Adrenal gland (tissue), 12 donors: ENCODE results near the gene LTBP2. TPM values are rescaled to one million over a fixed set of nuclear protein-coding genes. Genes with fewer than 3 reads are reported as not detected.

Experiments used
- DNase-seq, 7 donors: peaks; one replicate each; pipeline ENCODE4 v3.0.0-alpha.2; 2019 to 2020
- H3K27ac ChIP-seq, 5 donors: fragments of 200-600 bp; sonication (generic) in 4 of 5; 1 replicate in 3 of 5; 2 replicates in 2 of 5; pipeline versions ENCODE4 v1.5.1 to v1.8.0; 2016 to 2020; ENCODE audit warnings: mild to moderate bottlenecking in 1 of 5
- H3K27me3 ChIP-seq: fragments of 200-600 bp; 2 replicates; pipeline ENCODE4 v1.8.0; 2021
- H3K36me3 ChIP-seq, 2 donors: fragments of 200-600 bp; replicated peaks in 1 of 2; 1 replicate in 1 of 2; 2 replicates in 1 of 2; pipeline versions ENCODE4 v1.5.1 to v1.8.0; 2018 to 2022
- H3K4me1 ChIP-seq, 2 donors: fragments of 200-600 bp; replicated peaks in 1 of 2; 1 replicate in 1 of 2; 2 replicates in 1 of 2; pipeline versions ENCODE4 v1.5.1 to v1.8.0; 2018 to 2021
- H3K4me3 ChIP-seq, 4 donors: fragments of 200-600 bp; sonication (generic) in 3 of 4; one replicate each; pipeline ENCODE4 v1.5.1; 2016 to 2018
- H3K9me3 ChIP-seq, 3 donors: fragments of 200-600 bp; sonication (generic) in 1 of 3; replicated peaks in 1 of 3; 1 replicate in 2 of 3; 2 replicates in 1 of 3; pipeline versions ENCODE4 v1.5.1 to v1.8.0; 2016 to 2021
- POLR2A ChIP-seq, 2 donors: fragments of 450-650 bp; IDR thresholded peaks; one replicate each; pipeline ENCODE4 v1.6.1; 2017; ENCODE audit warnings: antibody characterized with exemption in 2 of 2, mild to moderate bottlenecking in 2 of 2, moderate library complexity in 1 of 2
- whole genome bisulfite sequencing, 4 donors: extraction: QIAGEN DNeasy Blood & Tissue Kit in 2 of 4; methylation state at CpG; one replicate each; pipeline versions ENCODE4 v1.1.5 to v1.1.7; 2013 to 2017; 5-methylcytosine and 5-hydroxymethylcytosine counted together
- intact Hi-C, 2 donors: fragments of 100-400 bp; cut with DNase I; formaldehyde crosslinking; loops; one replicate each; pipeline versions ENCODE4 v1.14.1 to v1.15.0; 2022 to 2023
- polyA plus RNA-seq, 3 donors: library from polyadenylated mRNA; stranded (reverse); fragments of 200-250 nt in 2 of 3; fragments of 350-450 nt in 1 of 3; fragmentation: Illumina TruSeq in 1 of 3; extraction: RNeasy Lipid Tissue Mini Kit (QIAGEN cat#74804) in 1 of 3; gene quantifications; one replicate each; pipeline ENCODE4 v1.2.3, GENCODE V29; 2013 to 2014
- total RNA-seq, 9 donors: library from RNA; depleted of rRNA in 4 of 9; stranded (reverse); fragments of >200 nt in 4 of 9; fragments of 120-200 nt in 1 of 9; fragmentation: NEBNext Ultra II Directional in 1 of 9; extraction: Animal tissue kit (Norgen Biotek cat#: 25700) in 1 of 9; gene quantifications; one replicate each; pipeline versions ENCODE4 v1.1.0 to v1.2.4, GENCODE V29; 2013 to 2023
- TF ChIP-seq, protein P1 (sequence below), 6 experiments: fragments of 450-650 bp in 4 of 6; fragments of 200-600 bp in 2 of 6; sonication (generic) in 1 of 6; IDR thresholded peaks; 1 replicate in 5 of 6; 2 replicates in 1 of 6; pipeline versions ENCODE4 v1.5.1 to v1.8.0; 2016 to 2021; ENCODE audit warnings: antibody characterized with exemption in 6 of 6, mild to moderate bottlenecking in 2 of 6, moderate library complexity in 1 of 6
- donor health status: healthy with polysubstance abuse.
- donor health status: Bipolar disorder and iron deficiency.
- donor health status: DM: yes; HTN: yes; CAD: no.
- donor health status: DM: no; HTN: no; CAD: no.
- donor health status: DM: no; HTN: no; CAD: no.
- donor health status: DM: yes; HTN: yes; CAD: no.

The LTBP2 gene
- total and polyA plus RNA-seq, 12 donors, result 2.1 to 17.0 (median 6.2) TPM

DNA sequence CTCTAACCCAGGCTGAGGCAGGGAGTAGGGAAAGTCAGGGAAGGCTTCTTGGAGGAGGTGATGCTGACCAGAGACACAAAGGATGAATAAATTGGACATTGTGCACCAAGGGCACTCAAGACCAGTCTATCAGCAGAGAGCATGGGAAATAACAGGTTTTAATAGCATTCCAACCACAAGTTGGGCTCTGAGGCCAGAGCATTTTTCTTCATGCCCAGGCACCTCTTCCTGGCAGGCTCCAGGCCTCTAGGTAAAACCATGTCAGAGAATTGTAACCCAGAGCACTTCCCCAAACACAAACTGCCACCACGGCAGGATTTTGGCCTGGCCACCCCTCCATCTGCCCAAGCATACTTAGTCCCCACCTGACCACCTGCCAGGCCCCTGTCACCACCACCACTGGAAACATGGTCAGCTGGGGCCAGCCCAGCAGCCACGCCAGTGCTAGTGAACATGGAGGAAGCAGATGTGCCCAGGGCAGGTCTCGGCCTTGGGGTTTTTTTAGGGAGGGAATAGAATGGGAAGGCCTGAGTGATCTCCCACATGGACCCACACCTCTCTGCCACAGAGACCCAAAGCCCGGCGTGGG, 22.7 kb downstream of the LTBP2 start:
- no peak for DNase-seq
- 68 to 81% (median 75%) methylated on average over 4 to 5 of the region's 5 CpGs for WGBS, 4 donors
- Histone ChIP-seq H3K9me3 (no peaks in the 10 kb centered on the region), H3K27me3 (no peaks in the 10 kb centered on the region), H3K4me3 (no peak overlapping the region), H3K4me1 (peaks cover 12 to 15% of the 10 kb centered on the region in 2 donors), H3K27ac (no peak overlapping the region), H3K36me3 (no peaks in the 10 kb centered on the region)
- intact Hi-C loops, result no loop called here
- TF ChIP-seq POLR2A (IDR thresholded peaks at IDR 0.05), result no peak
- TF ChIP-seq, protein P1, sequence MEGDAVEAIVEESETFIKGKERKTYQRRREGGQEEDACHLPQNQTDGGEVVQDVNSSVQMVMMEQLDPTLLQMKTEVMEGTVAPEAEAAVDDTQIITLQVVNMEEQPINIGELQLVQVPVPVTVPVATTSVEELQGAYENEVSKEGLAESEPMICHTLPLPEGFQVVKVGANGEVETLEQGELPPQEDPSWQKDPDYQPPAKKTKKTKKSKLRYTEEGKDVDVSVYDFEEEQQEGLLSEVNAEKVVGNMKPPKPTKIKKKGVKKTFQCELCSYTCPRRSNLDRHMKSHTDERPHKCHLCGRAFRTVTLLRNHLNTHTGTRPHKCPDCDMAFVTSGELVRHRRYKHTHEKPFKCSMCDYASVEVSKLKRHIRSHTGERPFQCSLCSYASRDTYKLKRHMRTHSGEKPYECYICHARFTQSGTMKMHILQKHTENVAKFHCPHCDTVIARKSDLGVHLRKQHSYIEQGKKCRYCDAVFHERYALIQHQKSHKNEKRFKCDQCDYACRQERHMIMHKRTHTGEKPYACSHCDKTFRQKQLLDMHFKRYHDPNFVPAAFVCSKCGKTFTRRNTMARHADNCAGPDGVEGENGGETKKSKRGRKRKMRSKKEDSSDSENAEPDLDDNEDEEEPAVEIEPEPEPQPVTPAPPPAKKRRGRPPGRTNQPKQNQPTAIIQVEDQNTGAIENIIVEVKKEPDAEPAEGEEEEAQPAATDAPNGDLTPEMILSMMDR (IDR thresholded peaks at IDR 0.05), result no peak

DNA sequence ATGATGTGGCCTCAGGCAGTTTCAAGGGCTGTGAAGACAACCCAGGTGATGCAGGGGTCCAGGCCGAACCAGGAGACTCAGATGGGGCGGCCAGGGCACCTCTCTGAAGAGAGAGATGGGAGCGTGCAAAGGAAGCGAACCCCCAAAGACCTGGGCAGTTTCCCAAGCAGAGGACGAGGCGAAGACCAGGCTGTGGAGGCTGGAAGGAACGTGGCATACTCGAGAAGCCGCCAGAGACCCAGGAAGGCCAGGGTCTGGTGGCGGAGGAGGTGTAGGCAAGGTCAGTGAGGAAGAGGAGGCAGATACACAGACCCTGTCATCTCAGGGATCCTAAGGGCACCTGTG, 24.7 kb downstream of the LTBP2 start:
- Histone ChIP-seq H3K27ac (no peak overlapping the region), H3K9me3 (no peaks in the 10 kb centered on the region), H3K4me1 (peaks cover 19 to 28% of the 10 kb centered on the region in 2 donors), H3K36me3 (no peaks in the 10 kb centered on the region), H3K4me3 (no peak overlapping the region), H3K27me3 (no peaks in the 10 kb centered on the region)
- intact Hi-C loops, result no loop called here
- WGBS, 4 donors, result 92 to 97% (median 95%) methylated on average over 10 of the region's 10 CpGs
- TF ChIP-seq, protein P1 (IDR thresholded peaks at IDR 0.05), result no peak
- no peak for TF ChIP-seq POLR2A (IDR thresholded peaks at IDR 0.05)
- DNase-seq, result no peak

DNA sequence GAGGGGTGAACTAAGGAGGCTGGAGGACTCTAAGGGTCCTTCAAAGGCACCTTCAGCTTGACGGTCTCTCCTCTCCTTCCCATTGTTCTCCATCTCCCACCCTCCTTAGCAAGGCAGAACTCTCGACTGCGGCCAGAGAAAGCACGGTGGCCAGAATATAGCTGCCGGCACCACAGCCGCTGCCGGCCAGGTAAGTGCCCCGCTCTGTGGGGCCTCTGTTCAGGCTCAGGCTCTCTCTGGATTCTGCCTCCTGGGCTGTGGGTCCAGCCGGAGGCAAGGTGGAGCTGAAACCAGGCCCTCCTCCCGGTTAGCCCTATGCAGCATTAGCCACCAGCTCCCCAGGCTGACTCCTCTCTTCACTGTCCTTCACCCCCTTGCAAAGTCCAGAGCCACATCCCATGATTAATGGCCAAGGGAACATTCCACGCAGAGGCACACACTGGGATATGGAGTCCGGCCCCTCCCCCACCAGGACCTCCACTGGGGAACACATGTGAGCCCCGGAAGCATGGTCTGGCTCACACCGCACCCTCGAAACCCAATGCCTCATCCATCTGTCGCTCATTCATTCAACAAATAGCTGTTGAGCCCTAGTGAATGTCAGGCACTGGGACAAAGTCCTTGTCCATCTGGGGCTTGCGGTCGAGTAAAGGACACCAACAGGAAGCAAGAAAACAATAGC, 25.2 kb downstream of the LTBP2 start:
- H3K4me1 ChIP-seq, result peaks cover 19 to 28% of the 10 kb centered on the region in 2 donors
- 88 to 89% (median 88%) methylated on average over 18 of the region's 18 CpGs for WGBS, 4 donors

More for the DNA sequence above, 25.2 kb downstream of the LTBP2 start:
- intact Hi-C loops, result no loop called here
- DNase-seq, result no peak
- H3K27me3 ChIP-seq, result no peaks in the 10 kb centered on the region
- no peak overlapping the region for H3K27ac ChIP-seq
- no peaks in the 10 kb centered on the region for H3K9me3 ChIP-seq
- TF ChIP-seq POLR2A (IDR thresholded peaks at IDR 0.05), result no peak
- TF ChIP-seq, protein P1 (IDR thresholded peaks at IDR 0.05), result no peak
- H3K36me3 ChIP-seq, result no peaks in the 10 kb centered on the region
- no peak overlapping the region for H3K4me3 ChIP-seq
